HG03280 (cell line): ENCODE results near the gene BMPR1B.

Experiments used
- ATAC-seq: cut with Tn5 transposase; IDR thresholded peaks from one replicate; pipeline ENCODE4 v1.9.1; 2021; ENCODE audit warnings: mild to moderate bottlenecking, moderate library complexity; ENCODE audit not compliant: unreplicated experiment

Gene BMPR1B

DNA sequence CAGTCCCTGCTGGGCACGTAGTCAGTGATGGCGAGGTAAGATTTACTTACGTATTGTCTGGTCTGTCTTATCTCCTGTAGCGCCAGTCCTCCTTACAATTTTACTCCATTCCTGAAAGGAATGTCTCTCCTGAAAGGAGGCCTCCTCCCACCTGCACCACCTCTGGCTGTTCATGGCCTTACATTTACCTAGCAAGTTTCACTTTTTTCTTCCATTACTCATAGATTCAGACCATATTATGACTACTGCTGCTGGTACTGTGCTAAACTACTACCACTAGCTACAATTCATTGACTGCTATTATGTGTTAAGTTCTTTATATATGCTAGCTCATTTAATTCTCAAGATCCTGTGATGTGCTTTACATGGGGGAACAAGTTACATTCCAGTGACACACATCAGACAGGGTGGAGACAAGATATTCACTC is 189.9 kb downstream of the BMPR1B start:
- ATAC-seq, result no peak

GRCh38 chr4:94954251-94954650 is 196.5 kb downstream of the BMPR1B start:
- no peak for ATAC-seq

GRCh38 chr4:94957030-94957429 is 199.3 kb downstream of the BMPR1B start:
- ATAC-seq, result no peak

DNA sequence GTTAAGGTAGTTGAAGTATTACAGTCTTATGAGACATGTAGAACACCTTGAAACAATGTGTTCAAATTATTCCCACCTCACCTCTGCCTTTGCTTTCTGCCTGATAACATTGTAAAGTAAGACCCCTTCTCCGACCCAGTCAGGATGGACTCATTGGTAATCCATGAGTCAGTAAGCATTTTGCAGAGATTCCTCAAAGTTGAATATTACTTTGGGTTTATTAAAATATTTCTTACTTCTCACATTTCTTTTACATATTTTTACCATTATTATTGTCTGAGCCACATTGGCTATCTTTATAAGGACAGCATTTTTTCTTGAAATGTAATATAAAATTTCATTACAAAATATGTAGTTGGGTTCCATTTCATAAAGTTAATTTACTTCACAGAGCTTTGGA is 201.6 kb downstream of the BMPR1B start:
- ATAC-seq, result no peak

DNA sequence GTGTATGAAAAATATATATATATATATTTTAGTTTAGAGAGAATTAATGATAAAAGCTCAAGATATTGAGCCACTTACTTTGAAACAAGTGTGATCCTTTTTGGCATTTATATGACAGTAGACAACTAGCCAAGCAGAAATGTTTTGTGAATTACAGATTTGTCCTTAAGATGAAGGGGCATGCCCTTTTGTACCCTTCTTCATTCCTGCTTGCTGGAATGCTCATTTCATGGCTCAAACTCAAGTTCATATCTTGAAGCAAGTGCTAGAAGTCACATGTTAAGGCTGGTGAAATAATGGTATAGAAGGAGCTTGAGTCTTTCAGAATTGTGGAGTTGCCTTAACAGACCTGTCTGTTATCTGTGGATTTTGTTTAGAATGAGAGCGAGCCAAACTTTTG is 203.0 kb downstream of the BMPR1B start:
- no peak for ATAC-seq

DNA sequence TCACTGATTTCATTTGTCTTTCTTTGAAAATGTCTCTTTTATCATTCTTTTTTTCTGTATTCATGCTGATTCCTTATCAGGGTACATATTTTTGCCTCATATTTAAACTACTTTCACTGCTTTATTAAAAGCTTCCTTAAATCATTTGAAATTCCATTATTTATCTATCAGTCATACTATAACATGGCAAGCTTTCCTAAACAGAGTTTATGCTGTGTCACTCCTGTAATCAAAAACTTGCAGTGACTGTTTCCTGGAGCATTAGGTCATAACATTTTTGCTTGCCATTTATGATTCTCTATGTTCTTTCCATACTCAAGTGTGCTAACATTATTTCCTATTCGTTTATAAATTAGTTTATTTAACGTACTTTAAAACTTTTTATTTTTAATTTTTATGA is 203.7 kb downstream of the BMPR1B start:
- ATAC-seq, result no peak

DNA sequence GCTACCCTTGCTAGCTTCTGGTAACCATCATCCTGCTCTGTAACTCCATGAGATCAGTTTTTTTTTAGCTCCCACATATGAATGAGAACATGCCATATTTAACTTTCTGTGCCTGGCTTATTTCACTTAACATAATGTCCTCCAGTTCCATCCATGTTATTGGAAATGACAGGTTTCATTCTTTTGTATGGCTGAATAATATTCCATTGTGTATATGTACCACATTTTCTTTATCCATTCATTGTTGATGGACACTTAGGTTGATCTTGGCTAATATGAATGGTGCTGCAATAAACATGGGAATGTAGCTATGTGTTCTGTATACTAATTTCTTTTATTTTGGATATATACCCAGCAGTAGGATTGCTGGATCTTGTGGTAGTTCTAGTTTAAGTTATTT is 204.7 kb downstream of the BMPR1B start:
- no peak for ATAC-seq

DNA sequence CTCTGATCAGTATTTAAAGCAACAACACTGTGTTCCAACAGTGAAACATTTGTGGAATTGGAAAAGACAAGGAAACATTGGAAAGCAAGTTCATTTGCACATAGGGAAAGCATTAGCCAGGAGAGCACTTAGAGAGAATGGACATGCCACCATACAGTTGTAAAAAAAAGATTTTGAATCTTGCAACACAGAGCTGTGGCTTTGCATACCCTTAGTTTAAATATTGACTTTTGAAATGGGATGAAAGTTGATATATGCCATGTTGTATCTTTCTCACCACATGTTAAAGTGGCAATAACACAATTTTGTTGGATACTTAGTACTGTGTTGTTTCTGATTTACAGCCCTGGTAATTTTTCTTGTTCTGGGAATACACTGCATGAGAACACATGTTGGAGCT is 208.1 kb downstream of the BMPR1B start:
- ATAC-seq, result no peak

- ATAC-seq, result no peak
Observed at GRCh38 chr4:94968493-94968892, 210.7 kb downstream of the BMPR1B start.

- ATAC-seq, result no peak
Observed at GRCh38 chr4:94970650-94971049, 212.9 kb downstream of the BMPR1B start.

DNA sequence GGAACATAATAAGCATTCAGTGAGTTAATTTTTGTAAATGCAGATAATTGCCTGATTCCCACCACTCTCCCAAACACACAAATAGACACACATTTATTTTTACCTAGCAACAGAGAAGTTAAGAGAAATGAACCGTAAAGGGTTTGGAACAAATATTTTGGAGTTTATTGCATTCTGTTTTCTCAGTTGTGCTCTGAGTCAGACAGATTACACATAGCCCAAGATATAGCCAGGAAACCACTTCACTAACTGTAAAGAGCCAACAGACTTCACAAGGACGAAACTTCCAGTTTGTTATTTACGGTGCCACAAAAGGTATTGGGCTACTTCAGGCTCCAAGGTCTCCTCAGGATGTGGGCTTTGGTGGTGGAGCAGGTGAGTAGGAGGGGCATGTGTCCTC is 217.0 kb downstream of the BMPR1B start:
- no peak for ATAC-seq

- no peak for ATAC-seq
Observed at GRCh38 chr4:94976371-94977011, 218.7 kb downstream of the BMPR1B start.

- no peak for ATAC-seq
Observed at GRCh38 chr4:94978904-94979303, 221.1 kb downstream of the BMPR1B start.

- no peak for ATAC-seq
Observed at GRCh38 chr4:94979621-94980020, 221.9 kb downstream of the BMPR1B start.

- no peak for ATAC-seq
Observed at GRCh38 chr4:94995684-94996394, 238.1 kb downstream of the BMPR1B start.

GRCh38 chr4:95000076-95000648 is 242.4 kb downstream of the BMPR1B start:
- ATAC-seq, result no peak

GRCh38 chr4:95004912-95005311 is 247.2 kb downstream of the BMPR1B start:
- ATAC-seq, result no peak

GRCh38 chr4:95007998-95008397 is 250.2 kb downstream of the BMPR1B start:
- no peak for ATAC-seq

GRCh38 chr4:95013236-95013635 is 255.5 kb downstream of the BMPR1B start:
- no peak for ATAC-seq

DNA sequence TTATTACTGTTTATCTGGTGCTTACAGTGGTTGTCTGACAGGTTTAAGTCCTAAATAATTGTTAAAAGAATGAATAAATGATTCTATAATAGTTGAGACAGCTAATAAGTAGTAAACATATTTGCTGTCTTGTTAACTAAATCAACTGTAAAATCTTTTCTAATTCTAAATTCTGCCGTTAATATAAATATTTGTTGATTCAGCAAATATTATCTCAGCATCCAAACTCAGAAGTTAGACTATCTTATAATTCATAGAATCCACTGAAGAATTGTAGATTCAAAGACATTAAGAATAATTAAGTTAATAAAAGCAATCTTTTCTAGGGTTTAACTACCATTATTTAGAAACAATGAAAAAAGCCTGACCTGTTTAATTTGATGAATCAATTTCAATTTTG is 256.3 kb downstream of the BMPR1B start:
- ATAC-seq, result no peak

DNA sequence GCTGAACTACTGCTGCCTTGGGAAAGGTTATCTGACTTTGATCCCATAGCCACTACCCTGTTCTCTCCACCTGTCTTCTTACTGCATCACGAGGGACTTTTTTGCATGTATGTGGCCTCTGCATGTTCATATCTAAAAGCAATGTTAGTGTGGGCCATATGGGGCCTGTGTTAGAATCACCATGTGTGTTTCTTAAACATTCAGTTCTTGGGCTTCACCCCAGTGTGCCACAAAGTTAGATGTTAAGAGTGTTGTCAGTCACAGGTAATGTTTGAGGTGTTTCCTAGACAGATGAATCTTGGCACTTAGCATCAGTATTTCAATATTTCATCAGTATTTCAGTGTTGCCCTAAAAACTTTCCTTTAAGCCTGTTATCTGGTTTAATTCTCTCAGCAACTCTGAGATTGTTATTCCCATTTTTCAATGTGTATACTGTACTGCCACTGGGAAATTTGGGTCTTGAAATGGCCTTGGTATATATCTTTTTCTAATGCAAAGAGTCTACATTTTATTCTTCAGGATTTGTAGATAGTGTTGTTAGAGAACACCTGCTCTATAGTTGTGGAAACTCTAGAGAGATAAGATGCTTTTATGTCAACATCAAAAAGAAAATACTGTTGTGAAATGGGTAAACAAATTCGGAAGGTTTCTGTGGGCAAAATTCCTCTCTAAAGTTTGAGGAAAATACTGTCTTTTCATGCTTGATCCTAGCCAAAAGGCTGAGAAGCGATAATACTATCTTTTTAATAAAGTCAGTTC is 259.7 kb downstream of the BMPR1B start:
- ATAC-seq, result no peak

- no peak for ATAC-seq
Observed at GRCh38 chr4:95018785-95019184, 261.0 kb downstream of the BMPR1B start.
